Activated effector memory CD4-positive, alpha-beta T cell treated with anti-CD3 and anti-CD28 coated beads, Interleukin-2, amount 50 U/mL, for 16 hours (primary cell): ENCODE results near the gene TAGLN.
A peak's percentile ranks its signal among the peaks of the same experiment; 100 is the strongest.

ENCODE experiments used
- DNase-seq: peaks from one replicate; pipeline ENCODE4 v3.0.0-alpha.2; 2020

Gene TAGLN

GRCh38 chr11:117217141-117218084, 18.2 kb downstream of the TAGLN start:
- DNase-seq: peak; percentile 50

- DNase-seq: peak; percentile 14
These were observed 19.2 kb downstream of the TAGLN start for GRCh38 chr11:117218133-117218915.

GRCh38 chr11:117219001-117219400, 19.8 kb downstream of the TAGLN start:
- DNase-seq: no peak

GRCh38 chr11:117219455-117219854, 20.3 kb downstream of the TAGLN start:
- DNase-seq: peak; percentile 47

GRCh38 chr11:117219995-117220394, 20.8 kb downstream of the TAGLN start:
- no peak for DNase-seq

- DNase-seq: peak; percentile 50
These were observed 21.4 kb downstream of the TAGLN start for GRCh38 chr11:117220568-117220967.

- DNase-seq: peak; percentile 25
These were observed 22.0 kb downstream of the TAGLN start for GRCh38 chr11:117220999-117221774.

GRCh38 chr11:117221775-117222517, 22.8 kb downstream of the TAGLN start:
- peak; percentile 28 for DNase-seq

GRCh38 chr11:117222991-117223740, 24.0 kb downstream of the TAGLN start:
- DNase-seq: peak; percentile 54

GRCh38 chr11:117223741-117224689, 24.8 kb downstream of the TAGLN start:
- peak; percentile 52 for DNase-seq

- peak; percentile 52 for DNase-seq
These were observed 26.5 kb downstream of the TAGLN start for GRCh38 chr11:117225553-117226170.

- DNase-seq: peak; percentile 68
These were observed 27.5 kb downstream of the TAGLN start for GRCh38 chr11:117226388-117227385.

GRCh38 chr11:117228091-117228490, 28.9 kb downstream of the TAGLN start:
- DNase-seq: peak; percentile 54

GRCh38 chr11:117229411-117229810, 30.2 kb downstream of the TAGLN start:
- DNase-seq: peak; percentile 59

- DNase-seq: no peak
These were observed 30.7 kb downstream of the TAGLN start for GRCh38 chr11:117229931-117230285.

GRCh38 chr11:117230286-117230961, 31.3 kb downstream of the TAGLN start:
- DNase-seq: peak; percentile 75

- peak; percentile 60 for DNase-seq
These were observed 32.0 kb downstream of the TAGLN start for GRCh38 chr11:117230999-117231841.
